Measurements from ENCODE around the gene POLA1. TPM values are rescaled to one million over a fixed set of nuclear protein-coding genes. Genes with fewer than 3 reads are reported as not detected.

The POLA1 gene
- polyA plus RNA-seq, 1 donor from 2014 or later: 5.8 TPM

DNA sequence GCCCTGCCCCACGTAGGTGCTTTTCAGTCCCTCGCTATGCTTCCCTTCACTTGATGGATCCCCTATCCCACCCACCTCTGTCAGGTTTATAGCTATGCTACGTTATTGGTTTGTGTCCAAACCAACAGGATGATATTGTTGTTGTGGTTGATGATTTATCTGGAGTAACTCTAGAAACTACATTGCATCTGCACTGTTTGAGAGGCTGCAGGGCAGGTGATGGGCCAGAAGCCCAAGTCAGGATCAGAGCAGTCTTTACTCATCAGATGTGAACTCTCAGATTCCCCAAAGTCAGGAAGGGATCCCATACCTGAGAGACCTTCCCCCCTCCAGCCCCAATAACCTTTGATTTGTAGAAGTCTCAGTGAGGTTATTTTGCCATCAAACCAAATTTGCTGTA is 287.3 kb downstream of the POLA1 start:
- H3K79me2 ChIP-seq (replicated peaks; ENCODE audit: insufficient read depth, low read length): no peaks in the 10 kb centered on the region

DNA sequence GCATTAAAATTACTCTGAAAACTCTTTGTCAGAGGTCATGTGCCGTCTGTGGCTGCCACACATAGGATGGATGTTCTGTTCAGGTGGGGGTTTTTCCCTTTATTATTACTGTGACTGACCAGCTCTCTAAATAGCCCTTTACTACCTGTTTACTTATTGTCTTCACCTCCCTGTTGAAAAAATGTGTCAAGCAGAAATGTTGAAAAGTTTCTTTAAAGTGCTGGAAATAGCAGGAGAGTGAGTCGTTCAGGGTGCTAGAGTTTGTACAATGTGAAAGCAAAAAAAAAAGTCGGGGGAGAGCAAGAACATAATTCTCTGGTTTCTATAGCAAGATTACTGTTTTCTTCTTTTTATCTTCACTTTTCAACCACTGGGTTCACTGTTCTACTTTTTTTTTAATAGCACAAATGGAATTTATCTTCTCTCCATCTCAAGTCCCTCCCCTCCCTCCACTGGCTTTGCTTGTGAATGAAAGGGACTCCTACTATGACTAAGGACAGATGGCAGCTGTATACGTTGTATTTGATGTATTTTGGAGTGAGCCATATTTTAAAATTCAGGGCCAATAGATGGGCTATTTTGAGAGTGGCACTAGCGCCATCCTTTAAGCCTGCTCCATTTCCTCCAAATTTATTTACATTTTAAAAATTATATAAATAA is 288.7 kb downstream of the POLA1 start:
- no peaks in the 10 kb centered on the region for H3K9me2 ChIP-seq (ENCODE audit: insufficient read depth, low read length)
- H3K79me2 ChIP-seq (replicated peaks; ENCODE audit: insufficient read depth, low read length): no peaks in the 10 kb centered on the region
- no peak overlapping the region for H2AFZ ChIP-seq (ENCODE audit: low read depth, low read length)
- H3F3A ChIP-seq (ENCODE audit: insufficient read depth, low read length, poor library complexity, severe bottlenecking): no peaks in the 10 kb centered on the region
- TF ChIP-seq, protein P1, sequence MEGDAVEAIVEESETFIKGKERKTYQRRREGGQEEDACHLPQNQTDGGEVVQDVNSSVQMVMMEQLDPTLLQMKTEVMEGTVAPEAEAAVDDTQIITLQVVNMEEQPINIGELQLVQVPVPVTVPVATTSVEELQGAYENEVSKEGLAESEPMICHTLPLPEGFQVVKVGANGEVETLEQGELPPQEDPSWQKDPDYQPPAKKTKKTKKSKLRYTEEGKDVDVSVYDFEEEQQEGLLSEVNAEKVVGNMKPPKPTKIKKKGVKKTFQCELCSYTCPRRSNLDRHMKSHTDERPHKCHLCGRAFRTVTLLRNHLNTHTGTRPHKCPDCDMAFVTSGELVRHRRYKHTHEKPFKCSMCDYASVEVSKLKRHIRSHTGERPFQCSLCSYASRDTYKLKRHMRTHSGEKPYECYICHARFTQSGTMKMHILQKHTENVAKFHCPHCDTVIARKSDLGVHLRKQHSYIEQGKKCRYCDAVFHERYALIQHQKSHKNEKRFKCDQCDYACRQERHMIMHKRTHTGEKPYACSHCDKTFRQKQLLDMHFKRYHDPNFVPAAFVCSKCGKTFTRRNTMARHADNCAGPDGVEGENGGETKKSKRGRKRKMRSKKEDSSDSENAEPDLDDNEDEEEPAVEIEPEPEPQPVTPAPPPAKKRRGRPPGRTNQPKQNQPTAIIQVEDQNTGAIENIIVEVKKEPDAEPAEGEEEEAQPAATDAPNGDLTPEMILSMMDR (IDR thresholded peaks at IDR 0.05; ENCODE audit: poor library complexity, severe bottlenecking): no peak
- no peak for TF ChIP-seq SMC3 (conservative IDR thresholded peaks at IDR 0.05; ENCODE audit: poor library complexity)
- TF ChIP-seq EZH2 (IDR thresholded peaks at IDR 0.05; ENCODE audit: borderline replicate concordance, insufficient read depth, low read length, poor library complexity, severe bottlenecking): no peak
- TF ChIP-seq TAF1 (IDR thresholded peaks at IDR 0.05; ENCODE audit: low read depth): no peak
- TF ChIP-seq POLR2AphosphoS5 (IDR thresholded peaks at IDR 0.05): no peak
- no peak for TF ChIP-seq RAD21 (conservative IDR thresholded peaks at IDR 0.05)
- no peak for TF ChIP-seq MXI1 (conservative IDR thresholded peaks at IDR 0.05; ENCODE audit: poor library complexity, severe bottlenecking)
- TF ChIP-seq, protein P2, sequence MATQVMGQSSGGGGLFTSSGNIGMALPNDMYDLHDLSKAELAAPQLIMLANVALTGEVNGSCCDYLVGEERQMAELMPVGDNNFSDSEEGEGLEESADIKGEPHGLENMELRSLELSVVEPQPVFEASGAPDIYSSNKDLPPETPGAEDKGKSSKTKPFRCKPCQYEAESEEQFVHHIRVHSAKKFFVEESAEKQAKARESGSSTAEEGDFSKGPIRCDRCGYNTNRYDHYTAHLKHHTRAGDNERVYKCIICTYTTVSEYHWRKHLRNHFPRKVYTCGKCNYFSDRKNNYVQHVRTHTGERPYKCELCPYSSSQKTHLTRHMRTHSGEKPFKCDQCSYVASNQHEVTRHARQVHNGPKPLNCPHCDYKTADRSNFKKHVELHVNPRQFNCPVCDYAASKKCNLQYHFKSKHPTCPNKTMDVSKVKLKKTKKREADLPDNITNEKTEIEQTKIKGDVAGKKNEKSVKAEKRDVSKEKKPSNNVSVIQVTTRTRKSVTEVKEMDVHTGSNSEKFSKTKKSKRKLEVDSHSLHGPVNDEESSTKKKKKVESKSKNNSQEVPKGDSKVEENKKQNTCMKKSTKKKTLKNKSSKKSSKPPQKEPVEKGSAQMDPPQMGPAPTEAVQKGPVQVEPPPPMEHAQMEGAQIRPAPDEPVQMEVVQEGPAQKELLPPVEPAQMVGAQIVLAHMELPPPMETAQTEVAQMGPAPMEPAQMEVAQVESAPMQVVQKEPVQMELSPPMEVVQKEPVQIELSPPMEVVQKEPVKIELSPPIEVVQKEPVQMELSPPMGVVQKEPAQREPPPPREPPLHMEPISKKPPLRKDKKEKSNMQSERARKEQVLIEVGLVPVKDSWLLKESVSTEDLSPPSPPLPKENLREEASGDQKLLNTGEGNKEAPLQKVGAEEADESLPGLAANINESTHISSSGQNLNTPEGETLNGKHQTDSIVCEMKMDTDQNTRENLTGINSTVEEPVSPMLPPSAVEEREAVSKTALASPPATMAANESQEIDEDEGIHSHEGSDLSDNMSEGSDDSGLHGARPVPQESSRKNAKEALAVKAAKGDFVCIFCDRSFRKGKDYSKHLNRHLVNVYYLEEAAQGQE (IDR thresholded peaks at IDR 0.05; ENCODE audit: borderline replicate concordance): no peak
- TF ChIP-seq EP300 (conservative IDR thresholded peaks at IDR 0.05; ENCODE audit: poor library complexity, severe bottlenecking): no peak
- no peak overlapping the region for H3K27ac ChIP-seq (ENCODE audit: low read length)
- H3K27me3 ChIP-seq (ENCODE audit: insufficient read depth, low read depth, low read length): no peaks in the 10 kb centered on the region
- no peaks in the 10 kb centered on the region for H3K36me3 ChIP-seq (ENCODE audit: insufficient read depth, low read length)
- H3K4me2 ChIP-seq (ENCODE audit: low read length): no peak overlapping the region
- no peak overlapping the region for H3K4me3 ChIP-seq (ENCODE audit: low read length)
- no peak overlapping the region for H3K9ac ChIP-seq (ENCODE audit: low read length)
- no peaks in the 10 kb centered on the region for H4K20me1 ChIP-seq (ENCODE audit: insufficient read depth)
- H3K9me3 ChIP-seq (ENCODE audit: low read length): no peaks in the 10 kb centered on the region

More for the DNA sequence above, 287.3 kb downstream of the POLA1 start:
- Histone ChIP-seq H3K4me2 (ENCODE audit: low read length) (no peak overlapping the region), H3K27ac (ENCODE audit: low read length) (peak overlapping the region; percentile 55), H3K36me3 (ENCODE audit: insufficient read depth, low read length) (no peaks in the 10 kb centered on the region), H3K9ac (ENCODE audit: low read length) (no peak overlapping the region), H3K27me3 (ENCODE audit: insufficient read depth, low read depth, low read length) (no peaks in the 10 kb centered on the region), H2AFZ (ENCODE audit: low read depth, low read length) (no peak overlapping the region), H3F3A (ENCODE audit: insufficient read depth, low read length, poor library complexity, severe bottlenecking) (no peaks in the 10 kb centered on the region), H3K9me2 (ENCODE audit: insufficient read depth, low read length) (no peaks in the 10 kb centered on the region), H4K20me1 (ENCODE audit: insufficient read depth) (no peaks in the 10 kb centered on the region), H3K4me3 (ENCODE audit: low read length) (peak overlapping the region; percentile 38), H3K9me3 (ENCODE audit: low read length) (no peaks in the 10 kb centered on the region)
- no peak for TF ChIP-seq EP300 (conservative IDR thresholded peaks at IDR 0.05; ENCODE audit: poor library complexity, severe bottlenecking)
- TF ChIP-seq, protein P2 (IDR thresholded peaks at IDR 0.05; ENCODE audit: borderline replicate concordance): no peak
- TF ChIP-seq SMC3 (conservative IDR thresholded peaks at IDR 0.05; ENCODE audit: poor library complexity): no peak
- no peak for TF ChIP-seq TAF1 (IDR thresholded peaks at IDR 0.05; ENCODE audit: low read depth)
- TF ChIP-seq RAD21 (conservative IDR thresholded peaks at IDR 0.05): no peak
- TF ChIP-seq, protein P1 (IDR thresholded peaks at IDR 0.05; ENCODE audit: poor library complexity, severe bottlenecking): no peak
- TF ChIP-seq POLR2AphosphoS5 (IDR thresholded peaks at IDR 0.05): no peak
- TF ChIP-seq EZH2 (IDR thresholded peaks at IDR 0.05; ENCODE audit: borderline replicate concordance, insufficient read depth, low read length, poor library complexity, severe bottlenecking): no peak
